ENCODE data around the gene CDK4.

- TF ChIP-seq CTCF (IDR thresholded peaks at IDR 0.05) (no peak), POLR2AphosphoS5 (IDR thresholded peaks at IDR 0.05) (no peak), POLR2A (IDR thresholded peaks at IDR 0.05) (no peak)
These were observed 17.5 kb upstream of the CDK4 start for GRCh38 chr12:57769594-57769993.

Data from stomach (tissue), 4 donors.